GM19467 (cell line): ENCODE results near the gene STX12.

Experiments used
- ATAC-seq: cut with Tn5 transposase; IDR thresholded peaks from one replicate; pipeline ENCODE4 v1.9.1; 2021; ENCODE audit warnings: mild to moderate bottlenecking, moderate library complexity; ENCODE audit not compliant: unreplicated experiment

STX12 gene

DNA sequence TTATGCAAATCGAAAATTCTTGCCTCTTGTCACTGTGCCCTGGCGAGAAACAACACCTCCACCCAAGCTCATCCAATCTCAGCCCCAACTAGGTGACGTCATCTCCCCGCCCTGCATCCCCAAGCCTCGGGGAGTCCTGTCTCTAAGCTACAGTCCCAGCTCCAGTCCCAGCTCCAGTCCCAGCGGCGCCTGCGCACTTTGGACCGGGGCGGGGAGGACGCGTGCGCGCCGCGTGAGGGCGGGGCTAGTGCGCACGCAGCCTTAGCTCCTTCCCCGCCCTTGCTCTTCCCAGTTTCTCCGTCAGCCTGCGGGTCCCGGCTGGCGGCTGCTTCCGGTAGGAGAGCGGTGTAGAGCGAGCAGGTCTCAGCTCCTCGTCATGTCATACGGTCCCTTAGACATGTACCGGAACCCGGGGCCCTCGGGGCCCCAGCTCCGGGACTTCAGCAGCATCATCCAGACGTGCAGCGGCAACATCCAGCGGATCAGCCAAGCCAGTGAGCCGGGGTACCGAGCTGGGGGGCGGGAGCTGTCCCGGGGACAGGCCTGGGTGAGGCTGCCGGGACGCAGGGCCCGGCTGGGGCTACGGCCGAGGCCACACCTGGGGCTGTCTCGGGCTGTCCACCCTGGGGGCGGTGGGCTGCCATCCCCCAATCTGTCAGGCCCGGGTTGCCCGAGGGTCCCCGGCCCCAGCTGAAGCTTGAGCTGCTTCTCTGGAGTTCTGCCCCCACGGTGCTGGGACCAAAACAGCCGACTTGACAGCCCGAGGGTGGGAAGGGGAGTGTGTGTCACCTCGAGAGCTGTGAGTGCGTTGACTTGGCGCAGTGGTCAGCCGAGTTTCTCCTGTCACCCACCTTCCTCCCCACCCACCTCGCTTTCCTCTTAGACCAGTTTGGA is at the start of gene STX12:
TSS of gene STX12 (plus strand) at position 288 of the 894 bp plus-strand sequence. CDS start at position 377, 89 bp downstream.
- ATAC-seq, result peak; percentile 90

DNA sequence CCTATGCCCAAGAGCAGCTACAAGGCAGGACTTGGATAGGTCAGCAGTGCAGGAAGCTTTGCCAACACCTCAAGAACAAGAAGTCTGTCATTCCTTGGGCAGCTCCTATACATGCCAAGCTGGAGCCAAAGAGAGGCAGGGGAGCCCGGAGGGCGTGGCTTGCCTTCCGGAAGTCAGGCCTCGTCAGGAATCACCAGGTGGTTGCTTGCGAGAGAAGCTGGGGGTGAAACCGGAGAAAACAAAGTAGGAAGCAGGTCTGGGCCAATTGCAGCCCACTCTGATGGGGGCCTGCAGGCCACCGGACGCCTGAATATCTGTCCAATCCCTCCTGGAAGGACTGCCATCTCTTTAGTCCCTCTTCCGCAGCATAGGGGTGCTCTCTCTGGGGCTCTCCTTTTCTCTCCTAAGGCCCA is 48.1 kb upstream of the STX12 start:
- no peak for ATAC-seq

DNA sequence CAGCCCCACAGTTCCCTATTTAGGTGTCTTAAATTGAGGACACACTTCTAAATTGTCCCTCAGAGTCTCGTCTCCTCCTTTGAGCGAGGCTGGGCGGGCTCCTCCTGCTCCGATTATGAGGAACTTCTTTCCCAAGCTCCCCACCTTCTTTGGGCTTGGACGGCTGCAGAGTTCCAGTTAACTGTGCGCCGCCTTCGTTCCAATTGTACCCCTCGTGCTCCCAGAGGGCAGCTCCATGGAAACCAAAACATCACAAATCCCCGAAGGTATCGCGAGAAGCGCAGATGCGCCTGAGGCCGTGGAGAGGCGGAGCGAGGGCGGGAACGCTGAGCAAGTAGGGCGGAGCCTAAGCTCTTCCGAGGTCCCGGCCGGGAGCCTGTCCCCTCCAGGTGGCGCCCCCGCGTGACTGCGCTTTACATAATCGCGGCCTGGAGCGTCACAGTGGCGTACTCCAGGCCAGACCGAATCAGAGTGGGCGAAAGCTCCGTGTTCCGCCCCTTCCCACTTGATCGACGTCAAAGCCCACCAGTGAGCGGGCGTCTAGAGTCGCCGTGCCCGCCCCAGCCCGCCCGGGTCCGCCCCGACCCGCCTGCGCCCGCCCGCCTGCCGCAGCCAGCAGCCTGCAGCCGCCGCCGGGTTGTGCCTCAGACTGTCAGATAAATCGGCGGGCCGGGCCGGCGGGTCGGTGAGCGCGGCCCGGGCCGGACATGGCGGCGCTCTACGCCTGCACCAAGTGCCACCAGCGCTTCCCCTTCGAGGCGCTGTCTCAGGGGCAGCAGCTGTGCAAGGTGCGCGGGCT is 47.4 kb upstream of the STX12 start, which contains the start of gene FAM76A:
TSS of gene FAM76A (plus strand) at position 588 of the 799 bp plus-strand sequence. CDS start at position 708, 120 bp downstream.
- peak; percentile 91 for ATAC-seq

DNA sequence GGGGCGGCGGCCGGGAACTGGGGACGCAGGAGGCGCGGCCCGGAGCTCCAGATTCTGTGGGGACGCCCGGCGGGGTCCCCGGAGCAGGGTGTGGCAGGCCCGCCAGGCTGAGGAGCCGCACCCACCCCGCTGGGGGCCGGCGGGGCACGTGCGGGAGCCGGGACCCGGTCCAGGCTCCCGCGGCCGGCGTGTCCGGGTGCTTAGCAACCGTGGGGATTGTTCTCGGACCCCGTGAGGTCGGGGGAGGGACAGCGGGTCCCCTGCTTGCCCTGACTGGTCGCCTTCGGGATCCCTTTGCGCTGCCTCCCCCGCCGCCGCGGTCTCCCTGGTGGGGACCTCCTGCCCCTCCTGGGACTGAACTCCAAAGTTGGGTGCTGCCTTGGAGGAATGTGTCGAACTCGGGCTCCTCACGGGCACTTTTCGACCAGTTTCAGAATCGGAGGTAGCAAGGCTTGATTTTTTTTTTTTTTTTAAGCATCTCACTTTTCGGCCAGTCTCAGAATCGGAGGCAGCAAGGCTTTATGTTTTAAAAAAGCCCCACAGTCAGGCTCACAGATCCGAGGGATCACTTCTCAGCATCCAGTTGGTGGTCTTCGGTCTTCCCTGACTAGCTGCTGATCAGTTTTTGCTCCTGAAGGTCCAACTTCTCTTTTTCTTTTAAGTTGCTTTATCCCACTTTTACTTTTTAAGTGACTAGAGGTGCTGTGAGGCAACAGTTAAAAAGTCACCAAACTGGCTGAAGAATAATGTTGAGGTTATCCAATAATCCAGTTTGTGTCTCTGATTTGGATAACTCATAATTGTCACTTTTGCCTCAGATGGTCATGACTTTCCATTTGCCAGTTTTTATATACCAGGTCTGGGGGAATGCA is 46.6 kb upstream of the STX12 start:
- peak; percentile 23 for ATAC-seq

DNA sequence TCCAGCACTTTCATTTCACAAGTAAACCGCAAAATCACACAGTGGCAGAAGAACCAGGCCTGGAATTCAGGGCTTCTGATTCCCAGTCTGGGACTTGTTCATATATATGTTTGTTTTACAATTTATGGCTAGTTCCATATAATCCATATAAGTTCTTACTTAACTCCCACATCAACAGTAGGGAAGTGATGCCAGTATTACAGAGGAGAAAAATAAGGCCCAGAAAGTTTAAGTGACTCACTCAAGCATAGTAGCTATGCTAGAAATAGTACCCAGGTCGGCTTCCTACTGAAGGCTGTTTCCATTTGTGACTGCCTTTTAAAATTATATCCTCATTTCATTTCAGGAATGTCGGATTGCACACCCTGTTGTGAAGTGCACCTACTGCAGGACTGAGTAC is 45.9 kb upstream of the STX12 start:
- ATAC-seq, result no peak

DNA sequence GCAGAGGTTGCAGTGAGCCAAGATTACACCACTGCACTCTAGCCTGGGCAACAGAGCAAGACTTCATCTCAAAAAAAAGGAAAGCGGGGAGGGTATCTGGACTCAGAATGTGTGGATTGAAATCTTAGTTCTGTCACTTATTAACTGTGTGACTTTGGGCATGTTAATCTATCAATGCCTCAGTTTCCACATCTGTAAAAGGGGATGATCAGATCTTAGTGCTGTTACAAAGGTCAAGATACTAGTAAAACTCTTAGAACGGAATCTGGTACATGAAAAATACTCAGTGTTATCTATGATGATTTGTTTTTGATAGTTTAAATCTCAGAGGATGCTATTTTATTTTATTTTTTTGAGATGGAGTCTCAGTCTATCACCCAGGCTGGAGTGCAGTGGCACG is 36.8 kb upstream of the STX12 start:
- no peak for ATAC-seq

DNA sequence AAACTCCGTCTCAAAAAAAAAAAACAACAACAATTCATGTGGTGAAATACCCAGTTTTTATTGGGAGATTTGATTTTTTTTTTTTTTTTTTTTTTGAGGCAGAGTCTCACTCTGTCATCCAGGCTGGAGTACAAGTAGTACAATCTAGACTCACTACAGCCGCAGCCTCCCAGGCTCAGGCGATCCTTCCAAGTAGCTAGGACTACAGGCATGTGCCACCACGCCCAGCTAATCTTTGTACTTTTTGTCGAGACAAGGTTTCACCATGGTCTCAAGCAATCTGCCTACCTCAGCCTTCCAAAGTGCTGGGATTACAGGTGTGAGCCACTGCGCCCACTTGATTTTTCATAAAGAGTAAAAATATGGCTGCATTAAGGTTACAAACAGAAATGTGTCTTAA is 31.9 kb upstream of the STX12 start:
- no peak for ATAC-seq

DNA sequence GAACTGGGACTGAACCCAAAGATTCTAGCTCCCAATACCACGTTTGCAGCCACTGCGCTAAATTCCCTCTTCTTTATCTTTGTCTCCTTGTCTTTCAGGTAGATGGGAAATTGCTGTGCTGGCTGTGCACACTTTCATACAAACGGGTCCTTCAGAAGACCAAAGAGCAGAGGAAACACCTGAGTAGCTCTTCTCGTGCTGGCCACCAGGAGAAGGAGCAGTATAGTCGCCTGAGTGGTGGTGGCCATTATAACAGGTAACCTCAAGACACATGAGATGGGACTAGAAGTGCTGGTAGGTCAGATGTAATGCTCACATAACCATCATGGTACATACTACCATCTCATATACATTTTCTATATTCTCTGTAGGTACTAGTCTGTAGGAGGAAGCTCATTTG is 28.5 kb upstream of the STX12 start:
- ATAC-seq, result no peak

DNA sequence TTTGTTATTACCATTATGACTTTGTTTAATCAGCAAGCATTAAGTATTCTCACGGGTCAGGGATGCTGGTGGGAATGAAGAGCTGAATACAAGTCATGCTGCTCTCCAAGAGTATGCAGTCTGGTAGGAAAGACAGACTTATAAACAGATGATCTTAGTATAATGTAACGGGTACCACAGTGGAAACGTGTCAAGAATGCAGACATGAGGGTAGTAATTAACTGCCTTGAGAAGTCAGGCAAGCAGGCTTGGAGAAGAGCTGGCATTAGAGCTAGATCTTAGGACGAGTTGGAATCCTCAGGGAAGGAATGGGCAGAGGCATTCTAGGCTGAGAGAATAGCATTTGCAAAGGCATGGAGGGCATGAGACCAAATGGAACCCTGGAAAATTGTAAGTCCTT is 27.6 kb upstream of the STX12 start:
- ATAC-seq, result no peak

DNA sequence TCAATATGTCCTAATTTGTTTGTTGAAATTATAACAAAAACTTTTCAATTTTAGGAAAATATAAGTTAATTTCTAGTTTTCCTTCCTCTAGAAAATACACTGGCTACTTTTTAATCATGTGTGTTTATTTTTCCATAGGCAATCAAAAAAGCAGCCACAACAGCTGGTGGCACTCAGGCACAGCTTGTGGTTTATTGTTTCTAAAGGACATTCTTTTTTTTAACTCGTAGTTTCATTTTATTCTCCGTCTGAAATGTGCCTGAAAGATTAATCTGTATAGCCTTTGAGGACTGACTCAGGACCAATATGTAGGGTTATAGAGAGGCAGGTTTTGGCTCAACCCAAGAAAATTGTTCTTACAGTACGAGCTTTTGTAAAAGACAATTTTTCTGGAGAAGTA is 20.7 kb upstream of the STX12 start:
- no peak for ATAC-seq

DNA sequence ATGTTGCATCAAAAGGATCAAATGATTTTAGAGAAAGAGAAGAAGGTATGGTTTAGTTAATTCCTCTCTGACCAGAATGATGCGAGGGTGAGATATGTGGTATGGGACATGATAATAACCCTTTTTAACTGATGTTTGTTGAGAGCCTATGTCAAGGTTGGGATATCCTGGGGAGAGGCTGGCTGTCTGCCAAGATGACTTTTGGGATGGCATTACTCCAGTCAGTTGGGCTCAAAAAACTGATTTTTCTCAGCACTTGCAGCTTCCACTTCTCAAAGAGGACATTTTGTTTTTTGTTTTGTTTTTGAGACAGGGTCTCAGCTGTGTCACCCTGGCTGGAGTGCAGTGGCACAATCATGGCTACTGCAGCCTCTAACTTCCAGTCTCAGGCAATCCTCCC is 17.7 kb upstream of the STX12 start:
- no peak for ATAC-seq

DNA sequence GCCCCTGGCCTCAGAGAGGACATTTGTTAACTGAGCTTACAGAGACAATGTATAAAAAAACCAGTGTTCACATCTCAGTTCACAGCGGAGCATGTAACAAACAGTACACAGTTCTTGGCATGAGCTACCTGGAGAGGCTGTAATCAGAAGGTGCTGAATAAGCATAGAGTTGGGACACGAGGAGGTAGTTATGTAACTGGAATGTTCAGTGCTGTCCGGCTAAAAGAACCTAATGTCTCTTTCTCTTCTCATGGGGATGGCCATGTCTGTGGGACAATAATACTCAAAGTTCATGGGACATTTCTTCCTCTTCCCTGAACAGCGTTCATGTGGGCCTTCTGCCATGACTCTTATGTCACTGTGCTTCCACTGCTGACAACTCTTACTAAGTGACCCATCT is 17.2 kb upstream of the STX12 start:
- ATAC-seq, result no peak

DNA sequence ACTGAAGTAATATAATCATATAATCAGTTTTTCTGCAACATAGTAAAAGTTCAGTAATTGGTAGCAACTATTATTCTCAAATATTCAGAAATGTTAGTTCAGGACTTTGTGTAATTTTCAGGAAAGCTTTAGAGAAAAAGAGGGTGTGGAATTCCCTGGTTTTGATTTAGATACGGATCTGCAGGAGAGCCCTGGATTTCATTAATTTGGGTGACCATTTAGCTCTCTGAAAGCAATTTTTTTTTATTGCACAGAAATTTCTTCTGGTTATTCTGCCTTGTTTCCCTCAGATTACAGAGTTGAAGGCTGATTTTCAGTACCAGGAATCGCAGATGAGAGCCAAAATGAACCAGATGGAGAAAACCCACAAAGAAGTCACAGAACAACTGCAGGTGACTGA is 13.8 kb upstream of the STX12 start:
- ATAC-seq, result no peak

DNA sequence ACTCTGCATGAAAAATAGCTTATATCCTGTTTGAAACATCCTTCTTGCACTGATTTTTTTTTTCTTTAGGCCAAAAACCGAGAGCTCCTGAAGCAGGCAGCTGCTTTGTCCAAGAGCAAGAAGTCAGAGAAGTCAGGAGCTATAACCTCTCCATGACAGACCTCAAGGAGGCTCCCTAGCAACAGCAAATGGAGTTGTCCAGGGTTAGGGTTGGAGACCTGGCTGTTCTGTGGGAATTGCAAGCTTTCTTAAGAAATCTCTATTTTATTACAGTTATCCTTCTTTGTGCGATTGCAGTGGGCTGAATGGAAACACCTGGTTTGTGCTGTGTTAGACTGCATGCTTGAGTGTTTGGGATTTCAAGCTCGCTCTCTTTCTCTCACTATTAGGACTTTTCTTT is 12.6 kb upstream of the STX12 start:
- ATAC-seq, result no peak

DNA sequence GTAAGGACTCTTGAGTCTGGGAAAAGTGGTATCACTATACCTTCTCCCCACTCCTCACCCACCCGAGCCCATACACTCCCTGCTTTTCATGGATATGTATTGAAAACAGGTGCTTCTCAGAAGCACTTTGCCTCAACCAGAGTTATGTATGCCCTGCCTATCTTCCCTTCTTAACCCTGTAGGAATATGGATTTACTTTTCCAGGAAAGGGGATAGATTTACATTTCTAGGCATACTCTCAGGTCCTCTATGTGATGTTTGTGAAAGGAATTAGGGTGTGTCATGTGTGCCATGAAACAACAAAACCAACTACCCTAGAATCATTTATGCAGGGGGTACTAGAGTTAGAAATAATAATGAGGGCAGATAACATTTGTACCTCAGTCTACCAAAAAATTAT is 11.0 kb upstream of the STX12 start:
- no peak for ATAC-seq

DNA sequence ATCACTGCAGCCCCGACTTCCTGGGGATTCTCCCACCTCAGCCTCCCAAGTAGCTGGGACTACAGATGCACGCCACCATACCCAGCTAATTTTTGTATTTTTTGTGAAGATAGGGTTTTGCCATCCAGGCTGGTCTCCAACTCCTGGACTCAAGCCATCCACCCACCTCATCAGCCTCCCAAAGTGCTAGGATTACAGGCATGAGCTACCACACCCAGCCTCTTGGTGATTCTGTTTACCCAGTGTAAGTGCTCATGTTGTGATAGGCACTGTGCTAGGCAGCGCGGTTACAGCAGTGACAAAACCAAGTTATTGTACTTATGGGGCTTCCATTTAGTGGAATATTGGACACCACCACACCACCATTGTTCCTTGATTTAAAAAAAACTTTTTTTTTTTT is 9.7 kb upstream of the STX12 start:
- no peak for ATAC-seq

DNA sequence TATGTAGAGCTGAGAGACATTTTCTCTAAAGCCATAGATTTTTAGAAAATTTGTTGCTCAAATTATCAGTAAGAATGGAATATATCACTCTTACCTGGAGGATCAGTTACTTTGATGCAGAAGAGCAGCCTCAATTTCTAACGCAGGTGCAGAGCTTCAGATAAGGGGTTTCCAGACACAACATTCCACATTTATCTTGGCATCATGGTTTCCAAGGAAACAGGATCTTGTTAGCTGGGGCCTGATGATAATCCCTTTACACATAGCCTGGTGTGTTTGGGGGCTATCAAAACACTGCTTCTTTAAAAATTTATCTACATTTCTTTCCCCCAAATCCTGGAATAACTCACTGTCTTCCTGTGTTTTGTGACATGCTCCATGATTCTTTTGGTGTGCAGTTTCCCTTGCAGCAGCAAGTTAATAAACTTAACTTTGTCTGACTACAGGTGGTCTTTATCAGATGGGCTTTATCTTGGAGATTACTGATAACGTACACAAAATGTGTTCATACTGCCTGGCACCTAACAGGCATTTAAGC is 2.7 kb upstream of the STX12 start:
- ATAC-seq, result no peak

DNA sequence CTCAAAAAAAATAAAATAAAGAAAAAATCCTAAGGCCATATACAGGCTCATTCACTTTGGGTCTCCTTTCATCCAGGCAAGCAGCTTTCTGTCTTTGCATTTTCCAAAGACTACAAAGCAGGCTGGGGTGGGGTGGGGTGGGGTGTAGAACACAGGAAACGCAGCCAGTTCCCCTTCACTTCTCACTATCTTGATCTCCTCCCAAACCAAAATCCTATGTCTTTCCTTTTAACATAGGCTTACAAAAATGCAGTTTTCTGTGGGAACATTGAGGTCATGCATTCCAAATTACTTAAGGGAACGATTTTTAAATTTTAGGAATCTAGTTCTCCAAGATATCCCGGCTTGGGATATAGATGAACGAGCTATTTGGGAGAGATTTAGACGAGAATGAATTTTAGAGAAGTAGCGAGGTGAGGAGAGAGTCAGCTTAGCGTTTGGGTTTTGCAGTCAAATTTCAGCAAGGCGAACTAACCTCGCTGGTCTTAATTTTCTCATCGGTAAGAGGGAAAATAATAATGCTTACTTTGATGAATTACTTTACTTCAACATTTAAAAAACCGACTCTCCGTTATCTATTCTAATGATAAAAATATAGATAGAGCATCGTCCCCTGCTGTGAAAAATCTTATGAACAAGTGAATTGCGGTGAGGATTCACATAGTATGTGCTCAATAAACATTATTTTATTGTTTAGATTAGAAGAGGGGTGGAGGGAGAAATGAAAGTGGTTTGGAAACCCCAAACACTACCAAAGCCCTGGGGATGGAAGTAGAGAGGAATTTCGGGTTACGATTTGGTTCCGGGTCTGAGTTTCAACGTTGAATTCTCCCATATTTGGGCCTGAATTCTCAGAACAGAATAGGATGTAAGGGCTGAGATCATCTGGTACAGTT is 735 bp upstream of the STX12 start:
- no peak for ATAC-seq

DNA sequence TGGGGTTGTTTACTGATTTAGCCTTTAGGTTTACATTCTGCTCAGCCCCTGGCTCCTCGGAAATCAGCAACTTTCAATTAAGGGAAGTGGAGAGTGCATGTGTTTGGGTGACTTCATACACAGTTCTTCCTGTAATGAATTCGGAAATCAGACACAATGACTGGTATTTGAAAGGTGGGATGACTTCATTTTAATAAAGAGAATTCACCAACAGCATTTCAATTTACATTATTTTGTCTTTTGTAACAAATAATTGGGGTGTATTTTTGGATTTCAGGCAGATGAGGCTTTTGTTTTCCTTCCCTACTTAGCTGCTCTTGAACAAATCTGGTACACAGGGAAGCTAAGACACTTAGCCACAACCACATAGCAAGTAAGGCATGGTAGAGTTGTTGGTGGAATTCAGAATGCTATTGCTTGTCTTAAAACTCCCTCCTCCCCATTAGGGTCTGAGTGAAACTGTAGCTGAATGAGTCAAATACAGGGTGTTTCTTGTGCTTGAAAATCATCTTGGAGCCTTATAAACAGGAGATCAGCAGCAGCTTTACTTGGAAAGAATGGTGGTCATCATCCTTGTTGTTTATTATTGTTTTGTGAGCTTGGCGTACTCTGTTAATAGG is 917 bp downstream of the STX12 start:
- ATAC-seq, result no peak
